Keratinocyte (primary cell): ENCODE measurements around the gene PARP14. TPM values are rescaled to one million over a fixed set of nuclear protein-coding genes. Genes with fewer than 3 reads are reported as not detected.

Experiments
- DNase-seq: peaks from one replicate; pipeline ENCODE4 v3.0.0-alpha.2; 2011; ENCODE audit warnings: low read depth, missing footprints, low spot score
- FAIRE-seq: peaks from 2 replicates; lab custom pipeline; 2011; peaks lifted over from hg19 to GRCh38; lab: Jason Lieb, UNC
- H2AFZ ChIP-seq: 2 replicates; pipeline ENCODE4 v1.6.0; 2012; ENCODE audit warnings: low read length, control low read depth, inconsistent platforms; ENCODE audit not compliant: control insufficient read depth
- H3K27ac ChIP-seq: 2 replicates; pipeline ENCODE4 v1.5.1; 2011; ENCODE audit warnings: low read length; ENCODE audit not compliant: control insufficient read depth, insufficient read depth
- H3K27me3 ChIP-seq: 3 replicates; pipeline ENCODE4 v1.6.0; 2011; ENCODE audit warnings: low read length; ENCODE audit not compliant: control insufficient read depth, insufficient read depth; ENCODE audit errors: extremely low read depth
- H3K36me3 ChIP-seq, 2 experiments: 2 replicates in 1 of 2; 3 replicates in 1 of 2; pipeline ENCODE4 v1.5.1; 2011; ENCODE audit warnings: low read length in 2 of 2, mild to moderate bottlenecking in 1 of 2; ENCODE audit not compliant: control insufficient read depth in 2 of 2, insufficient read depth in 2 of 2; ENCODE audit errors: extremely low read depth in 1 of 2
- H3K4me1 ChIP-seq: 3 replicates; pipeline ENCODE4 v1.5.1; 2011; ENCODE audit warnings: low read length; ENCODE audit not compliant: control insufficient read depth, insufficient read depth; ENCODE audit errors: extremely low read depth
- H3K4me2 ChIP-seq: 3 replicates; pipeline ENCODE4 v1.6.0; 2011; ENCODE audit warnings: low read depth, low read length; ENCODE audit not compliant: control insufficient read depth, insufficient read depth; ENCODE audit errors: extremely low read depth
- H3K4me3 ChIP-seq, 3 experiments: fragments of 200-600 bp in 1 of 3; sonication (generic) in 1 of 3; 2 replicates in 2 of 3; 3 replicates in 1 of 3; pipeline ENCODE4 v1.5.1; 2011 to 2016; ENCODE audit warnings: low read length in 3 of 3, mild to moderate bottlenecking in 3 of 3, control low read depth in 2 of 3, inconsistent platforms in 1 of 3, low read depth in 1 of 3, mixed read lengths in 1 of 3, mixed run types in 1 of 3, moderate library complexity in 1 of 3; ENCODE audit not compliant: control insufficient read depth in 2 of 3, insufficient read depth in 2 of 3; ENCODE audit errors: extremely low read depth in 1 of 3
- H3K79me2 ChIP-seq: 2 replicates; pipeline ENCODE4 v1.6.0; 2012; ENCODE audit warnings: low read length; ENCODE audit not compliant: control insufficient read depth, insufficient read depth
- H3K9ac ChIP-seq: 3 replicates; pipeline ENCODE4 v1.6.0; 2011; ENCODE audit warnings: low read length; ENCODE audit not compliant: control insufficient read depth, insufficient read depth; ENCODE audit errors: extremely low read depth
- H3K9me1 ChIP-seq: 3 replicates; pipeline ENCODE4 v1.6.0; 2011; ENCODE audit warnings: low read length; ENCODE audit not compliant: control insufficient read depth, insufficient read depth; ENCODE audit errors: extremely low read depth
- H3K9me3 ChIP-seq: 2 replicates; pipeline ENCODE4 v1.5.1; 2012; ENCODE audit warnings: low read depth, low read length; ENCODE audit not compliant: control insufficient read depth
- H4K20me1 ChIP-seq: 3 replicates; pipeline ENCODE4 v1.6.0; 2011; ENCODE audit warnings: low read length; ENCODE audit not compliant: control insufficient read depth, insufficient read depth; ENCODE audit errors: extremely low read depth
- CTCF ChIP-seq, 3 experiments: IDR thresholded peaks in 1 of 3; conservative IDR thresholded peaks in 1 of 3; optimal IDR thresholded peaks in 1 of 3; 2 replicates in 2 of 3; 3 replicates in 1 of 3; pipeline versions ENCODE3 to v1.5.1; 2011; ENCODE audit warnings: low read length in 3 of 3, mild to moderate bottlenecking in 3 of 3, moderate library complexity in 2 of 3, control low read depth in 1 of 3, inconsistent platforms in 1 of 3; ENCODE audit not compliant: insufficient read depth in 2 of 3; ENCODE audit errors: extremely low read depth in 1 of 3
- EZH2 ChIP-seq: IDR thresholded peaks from one replicate; pipeline ENCODE4 v1.6.1; 2012; ENCODE audit warnings: inconsistent platforms, mild to moderate bottlenecking, low read length, moderate library complexity
- dilution Hi-C: fragments of 300-500 bp; cut with MboI; formaldehyde crosslinking; loops from one replicate; pipeline ENCODE4 v1.7.0; 2020; ENCODE audit warnings: low sequenced_read_pairs; ENCODE audit not compliant: extremely low pct_ligation_motif_present
- polyA plus RNA-seq, 5 experiments: library from polyadenylated mRNA; depleted of rRNA in 3 of 5; stranded (reverse) in 3 of 5; stranded (forward) in 1 of 5; unstranded in 1 of 5; fragments of >200 nt; gene quantifications; 1 replicate in 1 of 5; 2 replicates in 3 of 5; 3 replicates in 1 of 5; pipeline versions ENCODE4 v1.2.1 to v1.2.3, GENCODE V29; 2011 to 2012; ENCODE audit warnings: missing spikeins in 2 of 5, low read depth in 1 of 5, low replicate concordance in 1 of 5

Gene PARP14
- polyA plus RNA-seq, 1 donor (not counting 4 experiments of a cell fraction or from before 2014, with no cell fraction given) = 25.7 TPM

DNA sequence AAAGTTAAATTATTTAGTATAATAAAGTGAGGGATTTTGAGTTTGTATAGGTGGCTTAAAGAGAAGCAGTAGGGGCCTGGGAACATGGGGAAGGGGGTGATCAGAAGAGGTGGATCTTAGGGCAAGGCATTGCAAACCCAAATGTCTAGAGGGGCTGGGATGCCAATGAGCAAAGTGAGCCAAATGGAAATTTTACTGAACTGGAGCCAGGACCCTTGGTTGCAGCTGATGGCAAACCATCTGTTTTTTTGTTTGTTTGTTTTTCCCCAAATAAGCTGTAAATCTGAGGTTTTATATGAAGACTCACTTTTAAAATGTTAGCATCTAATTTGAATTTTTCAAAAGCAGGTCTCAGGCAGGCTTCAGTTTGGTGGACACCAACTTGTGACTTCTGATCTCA, 14.8 kb upstream of the PARP14 start:
- peaks cover 4% of the 10 kb centered on the region for H3K27me3 ChIP-seq
- dilution Hi-C loops = no loop called here
- H3K36me3 ChIP-seq = no peaks in the 10 kb centered on the region
- no peak overlapping the region for H3K4me3 ChIP-seq
- FAIRE-seq (no peak), DNase-seq (no peak)
- H3K79me2 ChIP-seq = no peaks in the 10 kb centered on the region
- peaks cover 3% of the 10 kb centered on the region for H3K4me1 ChIP-seq
- no peak overlapping the region for H3K27ac ChIP-seq
- no peak overlapping the region for H3K4me2 ChIP-seq
- peaks cover 2% of the 10 kb centered on the region for H3K9me3 ChIP-seq
- TF ChIP-seq EZH2 = no peak
- no peak for TF ChIP-seq CTCF (optimal IDR thresholded peaks at IDR 0.05 in 1 of 3, IDR thresholded peaks at IDR 0.05 in 1 of 3, conservative IDR thresholded peaks at IDR 0.05 in 1 of 3; ENCODE audit: extremely low read depth in 1 of 3, insufficient read depth in 2 of 3, low read length in 3 of 3)
- no peak overlapping the region for H3K9ac ChIP-seq
- H3K9me1 ChIP-seq = no peaks in the 10 kb centered on the region
- no peaks in the 10 kb centered on the region for H4K20me1 ChIP-seq
- no peak overlapping the region for H2AFZ ChIP-seq

- no peak for DNase-seq
- H4K20me1 ChIP-seq = no peaks in the 10 kb centered on the region
- H3K9ac ChIP-seq = no peak overlapping the region
- dilution Hi-C loops = no loop called here
- H3K9me3 ChIP-seq = no peaks in the 10 kb centered on the region
- TF ChIP-seq EZH2 = no peak
- no peak for TF ChIP-seq CTCF (optimal IDR thresholded peaks at IDR 0.05 in 1 of 3, IDR thresholded peaks at IDR 0.05 in 1 of 3, conservative IDR thresholded peaks at IDR 0.05 in 1 of 3; ENCODE audit: extremely low read depth in 1 of 3, insufficient read depth in 2 of 3, low read length in 3 of 3)
- peak overlapping the region; percentile 22 for H2AFZ ChIP-seq
- no peaks in the 10 kb centered on the region for H3K27me3 ChIP-seq
- no peak overlapping the region for H3K27ac ChIP-seq
- no peaks in the 10 kb centered on the region for H3K9me1 ChIP-seq
- no peaks in the 10 kb centered on the region for H3K36me3 ChIP-seq
- no peak overlapping the region for H3K4me2 ChIP-seq
- peaks cover 3% of the 10 kb centered on the region for H3K4me1 ChIP-seq
- no peak overlapping the region for H3K4me3 ChIP-seq
- no peaks in the 10 kb centered on the region for H3K79me2 ChIP-seq
- no peak for FAIRE-seq
Observed at GRCh38 chr3:122668930-122669730, 11.5 kb upstream of the PARP14 start.
